Pancreas (tissue), 10 donors: ENCODE results near the gene PDSS1. TPM values are rescaled to one million over a fixed set of nuclear protein-coding genes. Genes with fewer than 3 reads are reported as not detected.
A peak's percentile ranks its signal among the peaks of the same experiment; 100 is the strongest.
"Not testable (repeated sequence)": the region's sequence is repeated elsewhere in the genome, so short reads cannot be mapped to it uniquely, and the experiment has no call there.

Experiments used
- ATAC-seq, 4 donors: fragments of 200-7000 bp; cut with Tn5 transposase; one replicate each; pipeline versions ENCODE4 v1.8.0 to v1.9.1; 2020; ENCODE audit warnings: mild to moderate bottlenecking in 4 of 4, moderate library complexity in 4 of 4
- DNase-seq, 6 donors: peaks; one replicate each; pipeline ENCODE4 v3.0.0-alpha.2; 2020
- FAIRE-seq: peaks from 2 replicates; lab custom pipeline; 2012; peaks lifted over from hg19 to GRCh38; lab: Jason Lieb, UNC
- H3K27ac ChIP-seq, 4 donors: fragments of 200-600 bp; sonication (generic); 1 replicate in 3 of 4; 2 replicates in 1 of 4; pipeline versions ENCODE4 v1.5.0 to v1.8.0; 2020
- H3K27me3 ChIP-seq, 4 donors: fragments of 200-600 bp; one replicate each; pipeline ENCODE4 v1.8.0; 2021
- H3K36me3 ChIP-seq, 3 donors: fragments of 200-600 bp; sonication (generic) in 1 of 3; one replicate each; pipeline versions ENCODE4 v1.5.0 to v1.8.0; 2020 to 2021
- H3K4me1 ChIP-seq, 3 donors: fragments of 200-600 bp; one replicate each; pipeline ENCODE4 v1.8.0; 2021
- H3K4me3 ChIP-seq, 4 donors: fragments of 200-600 bp; sonication (generic) in 2 of 4; one replicate each; pipeline versions ENCODE4 v1.5.0 to v1.8.0; 2020 to 2021
- H3K9me3 ChIP-seq, 4 donors: fragments of 200-600 bp; one replicate each; pipeline ENCODE4 v1.8.0; 2021
- WGBS, 2 donors: extraction: QIAGEN DNeasy Blood & Tissue Kit; methylation state at CpG; one replicate each; pipeline ENCODE4 v1.1.7; 2013; 5-methylcytosine and 5-hydroxymethylcytosine counted together
- intact Hi-C, 3 donors: fragments of 100-400 bp; cut with DNase I; formaldehyde crosslinking; loops; one replicate each; pipeline versions ENCODE4 v1.11.1 to v1.14.2; 2022
- polyA plus RNA-seq, 2 donors: library from polyadenylated mRNA; stranded (reverse); fragments of 200-250 nt; gene quantifications; one replicate each; pipeline ENCODE4 v1.2.3, GENCODE V29; 2013
- total RNA-seq, 6 donors: library from RNA; stranded (reverse); fragmentation: NEBNext Ultra II Directional in 4 of 6; extraction: Animal tissue kit (Norgen Biotek cat#: 25700) in 4 of 6; gene quantifications; one replicate each; pipeline versions ENCODE4 v1.2.1 to v1.2.4, GENCODE V29; 2021 to 2023
- TF ChIP-seq, protein P1 (sequence below), 4 donors: fragments of 200-600 bp; sonication (generic) in 3 of 4; IDR thresholded peaks; one replicate each; pipeline versions ENCODE4 v1.5.0 to v1.8.0; 2021; ENCODE audit warnings: antibody characterized with exemption in 4 of 4
- donor health status: healthy with polysubstance abuse.
- donor health status: DM: no; HTN: no; CAD: no; lungs with moderate emphysema.
- donor health status: DM: no; HTN: no; CAD: no.
- donor health status: control.
- donor health status: control.
- donor health status: Bipolar disorder and iron deficiency.
- donor health status: DM: yes; HTN: yes; CAD: no.
- donor health status: DM: no; HTN: no; CAD: no.
- donor health status: DM: no; HTN: no; CAD: no.
- donor health status: DM: yes; HTN: yes; CAD: no.

The PDSS1 gene
- total and polyA plus RNA-seq, 8 donors: 0.69 to 3.1 (median 1.8) TPM

DNA sequence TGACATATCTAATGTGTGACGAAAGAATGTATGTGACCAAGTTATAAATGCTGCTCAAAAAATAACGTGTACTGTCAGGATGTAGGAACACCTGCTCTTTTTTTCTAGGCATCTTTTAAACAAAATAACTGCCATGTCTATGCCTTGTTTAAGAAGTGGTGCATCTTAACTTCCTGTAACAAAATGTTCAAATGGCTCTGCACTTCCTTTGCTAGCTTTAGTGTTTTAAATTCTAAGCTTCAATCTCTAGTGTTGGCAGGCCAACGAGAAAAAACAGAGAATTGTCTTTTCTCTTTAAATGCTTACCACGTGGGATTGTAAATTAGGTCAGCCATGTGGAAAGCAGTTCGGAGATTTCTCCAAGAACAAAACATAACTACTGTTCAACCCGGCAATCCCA lies 14.6 kb upstream of the PDSS1 start:
- Histone ChIP-seq H3K9me3 (no peaks in the 10 kb centered on the region), H3K36me3 (no peaks in the 10 kb centered on the region), H3K27ac (no peak overlapping the region), H3K4me1 (no peaks in the 10 kb centered on the region), H3K4me3 (no peak overlapping the region), H3K27me3 (peaks cover 0 to 3% (median 0%) of the 10 kb centered on the region in 4 donors)
- 50 to 60% methylated on average over 6 of the region's 6 CpGs for whole genome bisulfite sequencing, 2 donors
- DNase-seq (no peak), ATAC-seq (no peak), FAIRE-seq (no peak)
- intact Hi-C loops: no loop called here
- TF ChIP-seq, protein P1, sequence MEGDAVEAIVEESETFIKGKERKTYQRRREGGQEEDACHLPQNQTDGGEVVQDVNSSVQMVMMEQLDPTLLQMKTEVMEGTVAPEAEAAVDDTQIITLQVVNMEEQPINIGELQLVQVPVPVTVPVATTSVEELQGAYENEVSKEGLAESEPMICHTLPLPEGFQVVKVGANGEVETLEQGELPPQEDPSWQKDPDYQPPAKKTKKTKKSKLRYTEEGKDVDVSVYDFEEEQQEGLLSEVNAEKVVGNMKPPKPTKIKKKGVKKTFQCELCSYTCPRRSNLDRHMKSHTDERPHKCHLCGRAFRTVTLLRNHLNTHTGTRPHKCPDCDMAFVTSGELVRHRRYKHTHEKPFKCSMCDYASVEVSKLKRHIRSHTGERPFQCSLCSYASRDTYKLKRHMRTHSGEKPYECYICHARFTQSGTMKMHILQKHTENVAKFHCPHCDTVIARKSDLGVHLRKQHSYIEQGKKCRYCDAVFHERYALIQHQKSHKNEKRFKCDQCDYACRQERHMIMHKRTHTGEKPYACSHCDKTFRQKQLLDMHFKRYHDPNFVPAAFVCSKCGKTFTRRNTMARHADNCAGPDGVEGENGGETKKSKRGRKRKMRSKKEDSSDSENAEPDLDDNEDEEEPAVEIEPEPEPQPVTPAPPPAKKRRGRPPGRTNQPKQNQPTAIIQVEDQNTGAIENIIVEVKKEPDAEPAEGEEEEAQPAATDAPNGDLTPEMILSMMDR (IDR thresholded peaks at IDR 0.05): no peak

DNA sequence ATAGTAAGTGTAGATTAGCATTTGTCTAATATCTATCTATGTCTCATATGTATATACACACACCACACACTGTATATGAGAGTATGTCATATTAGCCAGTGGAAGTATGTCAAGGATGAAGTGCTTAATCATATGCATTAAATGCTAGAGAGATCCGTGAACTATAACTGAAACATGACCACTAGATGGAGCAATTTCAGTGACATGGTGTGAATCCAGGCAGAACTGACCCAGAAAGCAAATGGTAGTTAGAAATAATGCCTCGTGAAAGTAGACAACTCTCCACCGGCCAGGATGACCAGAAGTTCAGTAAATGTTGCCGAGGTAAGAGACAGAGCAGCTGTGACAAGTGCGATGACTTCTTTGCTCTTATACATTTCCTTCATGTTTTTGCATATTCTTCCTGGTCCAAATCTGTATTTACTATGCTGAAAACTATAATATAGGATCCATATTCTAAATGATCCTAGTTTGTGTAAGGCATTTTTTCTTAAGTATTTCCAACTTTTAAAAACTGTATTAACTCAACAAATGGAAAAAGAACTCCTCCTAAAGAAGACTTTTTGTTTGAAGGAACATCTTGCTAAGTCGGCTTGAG lies 12.7 kb upstream of the PDSS1 start:
- H3K36me3 ChIP-seq, DNase-seq, intact Hi-C loops, H3K4me1 ChIP-seq, H3K9me3 ChIP-seq, H3K27me3 ChIP-seq, H3K27ac ChIP-seq, H3K4me3 ChIP-seq: not testable (repeated sequence)
- TF ChIP-seq, protein P1 (IDR thresholded peaks at IDR 0.05): peak; percentile 24 to 53 (median 40)
- FAIRE-seq: peak; percentile 94
- ATAC-seq: peak; percentile 77 to 96 (median 93)
- WGBS, 2 donors: 18 to 21% methylated on average over 6 of the region's 6 CpGs

DNA sequence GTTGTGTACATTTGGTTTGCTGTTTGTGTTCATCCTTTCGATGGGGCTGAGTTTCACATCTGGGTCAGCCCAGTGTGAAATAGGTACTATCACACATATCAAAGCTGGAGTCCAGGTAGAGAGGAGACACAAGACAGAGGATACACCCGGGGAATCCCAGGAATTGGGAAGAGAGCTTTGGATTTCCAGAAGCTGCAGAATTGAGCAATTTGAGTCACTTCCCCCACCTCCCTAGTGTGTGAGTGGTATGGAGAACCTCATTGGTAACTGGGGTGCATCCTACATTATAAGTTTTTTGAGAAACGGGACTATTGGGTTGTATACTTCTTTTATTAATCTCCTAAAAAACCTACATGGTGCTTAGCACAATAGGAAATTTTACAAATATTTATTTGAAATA lies 12.1 kb upstream of the PDSS1 start:
- Histone ChIP-seq H3K27ac (no peak overlapping the region), H3K9me3 (no peaks in the 10 kb centered on the region), H3K36me3 (no peaks in the 10 kb centered on the region), H3K27me3 (no peaks in the 10 kb centered on the region), H3K4me1 (no peaks in the 10 kb centered on the region), H3K4me3 (no peak overlapping the region)
- intact Hi-C loops: no loop called here
- FAIRE-seq: no peak
- no peak for DNase-seq
- ATAC-seq: no peak
- TF ChIP-seq, protein P1 (IDR thresholded peaks at IDR 0.05): no peak
- 62 to 82% methylated on average over 3 of the region's 3 CpGs for WGBS, 2 donors

DNA sequence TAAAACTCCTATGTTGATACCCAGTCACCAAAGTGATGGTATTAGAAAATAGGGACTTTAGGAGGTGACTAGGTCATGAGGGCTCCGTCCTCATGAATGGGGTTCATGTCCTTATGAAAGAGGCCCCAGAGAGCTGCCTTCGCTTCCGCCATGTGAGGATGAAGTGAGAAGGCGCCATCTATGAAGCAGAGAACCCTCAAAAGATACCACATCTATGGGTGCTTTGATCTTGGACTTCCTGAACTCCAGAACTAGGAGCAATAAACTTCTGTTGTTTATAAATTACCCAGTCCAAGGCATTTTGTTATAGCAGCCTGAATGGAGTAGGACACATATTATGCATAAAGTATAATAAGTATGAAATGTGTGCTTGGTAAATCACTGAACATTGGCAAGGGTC lies 8.1 kb upstream of the PDSS1 start:
- FAIRE-seq (no peak), ATAC-seq (no peak), DNase-seq (no peak)
- H3K27me3 ChIP-seq: no peaks in the 10 kb centered on the region
- intact Hi-C loops: no loop called here
- TF ChIP-seq, protein P1 (IDR thresholded peaks at IDR 0.05): no peak
- H3K4me3 ChIP-seq: no peak overlapping the region
- no peaks in the 10 kb centered on the region for H3K36me3 ChIP-seq
- H3K27ac ChIP-seq: no peak overlapping the region
- whole genome bisulfite sequencing, 2 donors: 75 to 77% methylated on average over 4 of the region's 4 CpGs
- H3K4me1 ChIP-seq: no peaks in the 10 kb centered on the region
- H3K9me3 ChIP-seq: no peaks in the 10 kb centered on the region

- no peaks in the 10 kb centered on the region for H3K4me1 ChIP-seq
- no peak overlapping the region for H3K27ac ChIP-seq
- H3K4me3 ChIP-seq: no peak overlapping the region
- WGBS, 2 donors: 42 to 45% methylated on average over 6 of the region's 6 CpGs
- TF ChIP-seq, protein P1 (IDR thresholded peaks at IDR 0.05): no peak
- H3K9me3 ChIP-seq: no peaks in the 10 kb centered on the region
- no peaks in the 10 kb centered on the region for H3K36me3 ChIP-seq
- ATAC-seq (no peak), FAIRE-seq (no peak), DNase-seq (no peak)
- intact Hi-C loops: no loop called here
- H3K27me3 ChIP-seq: no peaks in the 10 kb centered on the region
Measured at GRCh38 chr10:26690731-26691475, 6.6 kb upstream of the PDSS1 start.

GRCh38 chr10:26694536-26694935 lies 3.0 kb upstream of the PDSS1 start:
- H3K27ac ChIP-seq, H3K9me3 ChIP-seq, intact Hi-C loops, H3K27me3 ChIP-seq, FAIRE-seq, DNase-seq, H3K4me3 ChIP-seq, ATAC-seq, H3K36me3 ChIP-seq: not testable (repeated sequence)
- peaks cover 0 to 10% (median 6%) of the 10 kb centered on the region in 3 donors for H3K4me1 ChIP-seq
- WGBS, 2 donors: 58 to 69% methylated on average over 4 of the region's 4 CpGs
